KMS-11 (cell line): ENCODE results near the gene RHBDD1.

Experiments used
- H2AFZ ChIP-seq: fragments of 200-600 bp; sonication (generic); 2 replicates; pipeline ENCODE4 v1.6.1; 2016; ENCODE audit warnings: antibody characterized with exemption, mixed run types, low read depth
- H3K27ac ChIP-seq: fragments of 200-600 bp; sonication (generic); 2 replicates; pipeline ENCODE4 v1.6.1; 2016; ENCODE audit warnings: mild to moderate bottlenecking, mixed run types
- H3K27me3 ChIP-seq: fragments of 200-600 bp; sonication (generic); 2 replicates; pipeline ENCODE4 v1.6.1; 2017; ENCODE audit warnings: mild to moderate bottlenecking, low read depth, mixed run types, moderate library complexity; ENCODE audit not compliant: insufficient read depth
- H3K36me3 ChIP-seq: fragments of 200-600 bp; sonication (generic); 2 replicates; pipeline ENCODE4 v1.6.1; 2017; ENCODE audit warnings: mild to moderate bottlenecking, mixed run types; ENCODE audit not compliant: insufficient read depth
- H3K4me1 ChIP-seq: fragments of 200-600 bp; sonication (generic); 2 replicates; pipeline ENCODE4 v1.6.1; 2016; ENCODE audit warnings: mild to moderate bottlenecking, low read depth, mixed run types; ENCODE audit not compliant: poor library complexity, severe bottlenecking
- H3K4me2 ChIP-seq: fragments of 200-600 bp; sonication (generic); 2 replicates; pipeline ENCODE4 v1.7.0; 2016; ENCODE audit warnings: mild to moderate bottlenecking, mixed run types
- H3K4me3 ChIP-seq: fragments of 200-600 bp; sonication (generic); IDR thresholded peaks from 2 replicates; pipeline ENCODE4 v1.6.1; 2017; ENCODE audit warnings: low read depth, low read length, mixed read lengths; ENCODE audit not compliant: insufficient read depth
- H3K79me2 ChIP-seq: fragments of 200-600 bp; sonication (generic); 2 replicates; pipeline ENCODE4 v1.6.1; 2016; ENCODE audit warnings: low read depth, mixed run types; ENCODE audit not compliant: insufficient read depth
- H3K9ac ChIP-seq: fragments of 200-600 bp; sonication (generic); 2 replicates; pipeline ENCODE4 v1.6.1; 2016; ENCODE audit warnings: mild to moderate bottlenecking, mixed run types
- H4K20me1 ChIP-seq: fragments of 200-600 bp; sonication (generic); 2 replicates; pipeline ENCODE4 v1.6.1; 2016; ENCODE audit warnings: mild to moderate bottlenecking, mixed run types; ENCODE audit not compliant: insufficient read depth
- TF ChIP-seq, protein P1 (sequence below): fragments of 200-600 bp; sonication (generic); conservative IDR thresholded peaks from 2 replicates; pipeline ENCODE4 v1.6.1; 2017; ENCODE audit warnings: low read depth, mild to moderate bottlenecking, antibody characterized with exemption, low read length, moderate library complexity, mixed read lengths

RHBDD1 gene

DNA sequence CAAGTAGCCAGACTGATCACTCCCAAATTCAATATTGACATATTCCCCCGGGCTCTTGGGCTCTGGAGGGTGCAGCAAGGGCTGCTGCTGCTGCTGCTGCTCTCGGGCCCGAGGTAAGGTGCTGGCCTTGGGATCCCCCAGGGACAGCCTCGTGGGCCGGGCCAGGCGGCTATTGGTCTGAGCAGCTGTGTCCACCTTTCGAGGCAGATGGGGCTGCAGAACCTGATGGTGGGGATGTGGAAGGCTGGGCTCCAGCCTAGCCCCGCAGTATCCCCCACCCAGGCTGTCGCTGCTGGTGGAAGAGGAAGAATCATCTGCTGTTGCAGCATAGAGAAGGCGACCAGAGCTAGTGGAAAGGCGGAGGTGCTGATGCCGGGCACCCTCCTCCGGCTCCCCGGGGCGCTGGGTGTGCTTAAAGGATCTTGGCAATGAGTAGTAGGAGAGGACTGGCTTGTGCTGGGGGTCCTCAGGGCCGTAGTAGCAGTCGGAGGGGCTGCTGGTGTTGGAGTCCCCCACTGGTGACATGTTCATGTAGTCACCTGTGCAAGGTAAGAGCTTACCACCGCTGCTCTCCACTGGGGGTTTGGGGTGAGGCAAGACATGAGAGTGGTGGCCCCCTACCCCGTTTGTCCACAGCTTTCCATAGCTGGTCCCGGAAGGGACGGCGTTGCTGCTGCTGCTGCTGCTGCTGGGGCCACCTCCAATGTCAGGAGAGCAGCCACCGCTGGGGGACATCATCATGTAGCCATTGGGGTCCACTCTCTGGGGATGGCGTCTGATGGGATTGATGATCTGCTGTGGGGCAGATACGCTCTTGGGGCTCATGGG, 39.6 kb upstream of the RHBDD1 start:
- Histone ChIP-seq H3K4me3 (no peak overlapping the region), H3K36me3 (no peaks in the 10 kb centered on the region), H3K9ac (no peak overlapping the region), H3K27me3 (no peaks in the 10 kb centered on the region), H3K4me2 (no peak overlapping the region; the same call in 1 of the 2 replicates), H4K20me1 (no peaks in the 10 kb centered on the region), H2AFZ (no peak overlapping the region), H3K27ac (no peak overlapping the region), H3K79me2 (peaks cover 61% of the 10 kb centered on the region), H3K4me1 (peaks cover 41% of the 10 kb centered on the region)
- TF ChIP-seq, protein P1, sequence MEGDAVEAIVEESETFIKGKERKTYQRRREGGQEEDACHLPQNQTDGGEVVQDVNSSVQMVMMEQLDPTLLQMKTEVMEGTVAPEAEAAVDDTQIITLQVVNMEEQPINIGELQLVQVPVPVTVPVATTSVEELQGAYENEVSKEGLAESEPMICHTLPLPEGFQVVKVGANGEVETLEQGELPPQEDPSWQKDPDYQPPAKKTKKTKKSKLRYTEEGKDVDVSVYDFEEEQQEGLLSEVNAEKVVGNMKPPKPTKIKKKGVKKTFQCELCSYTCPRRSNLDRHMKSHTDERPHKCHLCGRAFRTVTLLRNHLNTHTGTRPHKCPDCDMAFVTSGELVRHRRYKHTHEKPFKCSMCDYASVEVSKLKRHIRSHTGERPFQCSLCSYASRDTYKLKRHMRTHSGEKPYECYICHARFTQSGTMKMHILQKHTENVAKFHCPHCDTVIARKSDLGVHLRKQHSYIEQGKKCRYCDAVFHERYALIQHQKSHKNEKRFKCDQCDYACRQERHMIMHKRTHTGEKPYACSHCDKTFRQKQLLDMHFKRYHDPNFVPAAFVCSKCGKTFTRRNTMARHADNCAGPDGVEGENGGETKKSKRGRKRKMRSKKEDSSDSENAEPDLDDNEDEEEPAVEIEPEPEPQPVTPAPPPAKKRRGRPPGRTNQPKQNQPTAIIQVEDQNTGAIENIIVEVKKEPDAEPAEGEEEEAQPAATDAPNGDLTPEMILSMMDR: no peak

DNA sequence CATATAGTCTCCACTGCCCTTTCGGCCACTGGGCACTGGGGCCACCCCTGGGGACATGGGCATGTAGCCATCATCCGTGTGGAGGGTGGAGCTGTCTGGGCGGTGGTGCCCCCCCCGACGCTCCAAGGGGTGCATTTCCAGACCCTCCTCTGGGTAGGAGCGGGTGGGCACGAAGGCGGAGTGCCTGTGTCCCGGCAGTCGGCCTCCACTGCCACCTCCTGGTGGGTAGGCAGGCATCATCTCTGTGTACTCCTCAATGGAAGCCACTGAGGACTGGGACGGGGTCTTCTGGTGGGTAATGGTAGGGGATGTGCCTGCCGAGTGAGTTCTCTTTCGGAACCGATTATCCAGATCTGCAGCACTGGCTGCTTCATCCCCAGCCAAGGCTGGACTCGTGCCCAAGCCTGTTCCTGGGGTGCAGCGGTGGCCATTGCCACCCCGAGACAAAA, 39.0 kb upstream of the RHBDD1 start:
- Histone ChIP-seq H3K4me2 (no peak overlapping the region), H2AFZ (no peak overlapping the region), H3K27me3 (no peaks in the 10 kb centered on the region), H3K9ac (no peak overlapping the region), H3K36me3 (no peaks in the 10 kb centered on the region), H3K79me2 (peaks cover 61% of the 10 kb centered on the region), H4K20me1 (no peaks in the 10 kb centered on the region), H3K4me1 (peaks cover 46% of the 10 kb centered on the region), H3K4me3 (no peak overlapping the region), H3K27ac (no peak overlapping the region)
- TF ChIP-seq, protein P1: no peak

DNA sequence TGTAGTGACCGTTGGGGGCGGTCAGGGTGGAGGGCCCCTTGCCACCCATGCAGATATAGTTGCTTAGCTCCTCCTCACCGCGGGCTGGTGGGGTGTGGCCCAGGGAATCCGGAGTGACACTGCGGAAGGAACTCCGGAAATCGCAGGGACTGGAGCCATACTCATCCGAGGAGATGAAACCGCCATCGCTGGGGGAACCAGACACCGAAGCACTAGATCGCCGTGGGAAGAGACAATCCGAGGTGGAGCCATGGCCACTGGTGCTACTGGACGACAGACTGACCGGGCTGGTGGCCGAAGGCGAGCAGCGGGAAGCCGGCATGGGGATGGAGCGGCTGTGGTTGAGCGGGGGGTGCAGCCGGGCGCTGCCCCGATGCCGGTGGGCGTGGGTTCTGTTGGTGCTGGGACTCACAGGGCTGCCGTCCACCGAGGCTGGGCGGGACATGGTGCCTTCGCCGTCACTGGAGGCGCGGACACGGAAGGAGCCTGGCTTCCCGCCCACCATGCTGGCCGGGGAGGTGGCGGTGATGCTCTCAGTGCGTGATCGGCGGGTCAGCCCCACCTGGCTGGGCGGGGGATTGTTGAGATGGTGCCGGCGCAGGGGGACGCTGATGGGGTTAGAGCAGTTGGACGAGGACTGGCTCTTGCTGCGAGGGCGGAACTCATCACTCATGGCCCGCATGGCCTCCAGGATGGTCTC, 38.4 kb upstream of the RHBDD1 start:
- H3K36me3 ChIP-seq: no peaks in the 10 kb centered on the region
- no peaks in the 10 kb centered on the region for H4K20me1 ChIP-seq
- TF ChIP-seq, protein P1: no peak
- H3K4me3 ChIP-seq: no peak overlapping the region
- H3K27ac ChIP-seq: no peak overlapping the region
- H3K79me2 ChIP-seq: peaks cover 60% of the 10 kb centered on the region
- H3K9ac ChIP-seq: no peak overlapping the region
- peaks cover 51% of the 10 kb centered on the region for H3K4me1 ChIP-seq
- no peak overlapping the region for H2AFZ ChIP-seq
- no peaks in the 10 kb centered on the region for H3K27me3 ChIP-seq
- H3K4me2 ChIP-seq: no peak overlapping the region

DNA sequence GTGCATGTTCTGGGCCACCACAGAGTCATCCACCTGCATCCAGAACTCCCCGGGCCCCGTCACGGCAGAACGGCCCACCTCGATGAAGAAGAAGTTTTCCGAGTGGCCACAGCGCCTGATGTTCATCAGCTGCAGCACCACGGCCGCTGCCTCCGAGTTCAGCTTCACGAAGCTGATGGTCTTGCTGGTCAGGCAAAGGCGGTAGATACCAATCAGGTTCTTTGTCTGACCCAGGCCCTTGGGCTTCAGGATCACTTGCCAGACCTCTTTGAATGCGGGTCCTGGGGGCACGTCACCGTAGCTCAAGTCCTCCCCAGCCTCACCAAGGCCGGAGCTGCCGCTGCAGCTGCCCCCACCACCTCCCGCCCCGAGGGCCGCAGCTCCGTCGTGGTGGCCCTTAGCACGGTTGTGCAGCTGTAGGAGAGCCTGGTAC, 37.8 kb upstream of the RHBDD1 start:
- TF ChIP-seq, protein P1: no peak
- H3K79me2 ChIP-seq: peaks cover 54% of the 10 kb centered on the region

More for the DNA sequence above, 37.8 kb upstream of the RHBDD1 start:
- H3K27ac ChIP-seq: peak overlapping the region; percentile 65; the same call in 1 of the 2 replicates
- H3K9ac ChIP-seq: peak overlapping the region; percentile 69; the same call in 1 of the 2 replicates
- H4K20me1 ChIP-seq: no peaks in the 10 kb centered on the region
- peaks cover 50% of the 10 kb centered on the region for H3K4me1 ChIP-seq
- no peak overlapping the region for H3K4me3 ChIP-seq
- H2AFZ ChIP-seq: peak overlapping the region; percentile 68; the same call in 1 of the 2 replicates
- H3K27me3 ChIP-seq: no peaks in the 10 kb centered on the region
- peak overlapping the region; percentile 76 for H3K4me2 ChIP-seq
- no peaks in the 10 kb centered on the region for H3K36me3 ChIP-seq
